Astrocyte (in vitro differentiated cells and primary cell): ENCODE measurements around the gene HMGXB3. TPM values are rescaled to one million over a fixed set of nuclear protein-coding genes. Genes with fewer than 3 reads are reported as not detected.

Source experiments
- DNase-seq: peaks from one replicate; pipeline ENCODE4 v3.0.0-alpha.2; 2010; ENCODE audit warnings: low read depth
- FAIRE-seq: peaks from 2 replicates; lab custom pipeline; 2011; peaks lifted over from hg19 to GRCh38; lab: Jason Lieb, UNC
- H2AFZ ChIP-seq: 2 replicates; pipeline ENCODE4 v1.6.0; 2012; ENCODE audit warnings: low read depth, low read length, inconsistent platforms
- H3K27ac ChIP-seq: 2 replicates; pipeline ENCODE4 v1.5.1; 2011; ENCODE audit warnings: low read depth, low read length, inconsistent platforms
- H3K27me3 ChIP-seq: 2 replicates; pipeline ENCODE4 v1.6.0; 2011; ENCODE audit warnings: low read length, inconsistent platforms; ENCODE audit not compliant: insufficient read depth
- H3K36me3 ChIP-seq: 2 replicates; pipeline ENCODE4 v1.5.1; 2011; ENCODE audit warnings: low read length, inconsistent platforms; ENCODE audit not compliant: insufficient read depth
- H3K4me1 ChIP-seq: 2 replicates; pipeline ENCODE4 v1.5.1; 2011; ENCODE audit warnings: low read length, inconsistent platforms; ENCODE audit not compliant: insufficient read depth
- H3K4me2 ChIP-seq: 2 replicates; pipeline ENCODE4 v1.6.0; 2012; ENCODE audit warnings: low read length, inconsistent platforms
- H3K4me3 ChIP-seq: 2 replicates; pipeline ENCODE4 v1.5.1; 2011; ENCODE audit warnings: low read depth, mild to moderate bottlenecking, low read length, inconsistent platforms; ENCODE audit not compliant: insufficient read depth
- H3K79me2 ChIP-seq: 2 replicates; pipeline ENCODE4 v1.6.0; 2012; ENCODE audit warnings: mild to moderate bottlenecking, low read length, inconsistent platforms; ENCODE audit not compliant: insufficient read depth
- H3K9ac ChIP-seq: 2 replicates; pipeline ENCODE4 v1.6.0; 2012; ENCODE audit warnings: mild to moderate bottlenecking, low read length, inconsistent platforms
- H3K9me3 ChIP-seq: 2 replicates; pipeline ENCODE4 v1.5.1; 2012; ENCODE audit warnings: low read depth, mild to moderate bottlenecking, low read length, inconsistent platforms; ENCODE audit not compliant: insufficient read depth
- H4K20me1 ChIP-seq: 2 replicates; pipeline ENCODE4 v1.6.0; 2012; ENCODE audit warnings: low read length, inconsistent platforms; ENCODE audit not compliant: insufficient read depth
- H3K27ac Mint-ChIP-seq: one replicate; pipeline ENCODE4 v1.8.0; 2021; ENCODE audit warnings: mild to moderate bottlenecking, mixed read lengths; ENCODE audit not compliant: unreplicated experiment
- H3K27me3 Mint-ChIP-seq: one replicate; pipeline ENCODE4 v1.8.0; 2021; ENCODE audit warnings: low read depth, mixed read lengths; ENCODE audit not compliant: unreplicated experiment
- H3K36me3 Mint-ChIP-seq: one replicate; pipeline ENCODE4 v1.8.0; 2021; ENCODE audit warnings: low read depth, mixed read lengths; ENCODE audit not compliant: unreplicated experiment
- H3K4me1 Mint-ChIP-seq: one replicate; pipeline ENCODE4 v1.8.0; 2021; ENCODE audit warnings: low read depth, mixed read lengths; ENCODE audit not compliant: unreplicated experiment
- H3K4me3 Mint-ChIP-seq: one replicate; pipeline ENCODE4 v1.8.0; 2021; ENCODE audit warnings: mild to moderate bottlenecking, moderate library complexity, mixed read lengths; ENCODE audit not compliant: unreplicated experiment
- H3K9me3 Mint-ChIP-seq: one replicate; pipeline ENCODE4 v1.8.0; 2021; ENCODE audit warnings: mild to moderate bottlenecking, mixed read lengths; ENCODE audit not compliant: unreplicated experiment
- CTCF ChIP-seq: IDR thresholded peaks from 2 replicates; pipeline ENCODE4 v1.5.1; 2011; ENCODE audit warnings: low read depth, mild to moderate bottlenecking, inconsistent platforms, low read length, moderate library complexity; ENCODE audit not compliant: insufficient read depth
- EZH2 ChIP-seq: IDR thresholded peaks from 2 replicates; pipeline ENCODE4 v1.6.1; 2012; ENCODE audit warnings: mild to moderate bottlenecking, low read length, inconsistent platforms; ENCODE audit not compliant: insufficient read depth
- total RNA-seq: library from RNA; stranded (reverse); gene quantifications from 2 replicates; pipeline ENCODE4 v1.2.1, GENCODE V29; 2021

HMGXB3 gene
- total RNA-seq, 1 donor from 2014 or later, result 58.1 TPM

GRCh38 chr5:150052226-150052955 lies 51.9 kb downstream of the HMGXB3 start:
- Mint-ChIP-seq H3K27ac (peak overlapping the region; percentile 84), H3K9me3 (no peaks in the 10 kb centered on the region), H3K36me3 (peaks cover 54% of the 10 kb centered on the region), H3K27me3 (no peaks in the 10 kb centered on the region), H3K4me1 (peaks cover 28% of the 10 kb centered on the region), H3K4me3 (no peak overlapping the region)
- Histone ChIP-seq H3K27me3 (no peaks in the 10 kb centered on the region), H4K20me1 (no peaks in the 10 kb centered on the region), H3K9me3 (no peaks in the 10 kb centered on the region), H3K36me3 (peaks cover 50% of the 10 kb centered on the region), H3K4me3 (no peak overlapping the region), H3K9ac (peak overlapping the region; percentile 39), H3K4me1 (peaks cover 32% of the 10 kb centered on the region), H2AFZ (no peak overlapping the region), H3K27ac (peak overlapping the region; percentile 71), H3K4me2 (peak overlapping the region; percentile 49), H3K79me2 (peaks cover 5% of the 10 kb centered on the region)
- DNase-seq, result no peak
- TF ChIP-seq CTCF, result no peak
- FAIRE-seq, result no peak

- Mint-ChIP-seq H3K27me3 (no peaks in the 10 kb centered on the region), H3K9me3 (no peaks in the 10 kb centered on the region), H3K4me1 (peaks cover 34% of the 10 kb centered on the region), H3K36me3 (peaks cover 52% of the 10 kb centered on the region), H3K4me3 (no peak overlapping the region), H3K27ac (peak overlapping the region; percentile 81)
- Histone ChIP-seq H3K4me2 (peak overlapping the region; percentile 49), H3K27me3 (no peaks in the 10 kb centered on the region), H4K20me1 (no peaks in the 10 kb centered on the region), H3K4me1 (peaks cover 36% of the 10 kb centered on the region), H3K4me3 (no peak overlapping the region), H3K9me3 (no peaks in the 10 kb centered on the region), H3K36me3 (peaks cover 42% of the 10 kb centered on the region), H3K9ac (peak overlapping the region; percentile 39), H3K27ac (peak overlapping the region; percentile 71), H3K79me2 (no peaks in the 10 kb centered on the region), H2AFZ (no peak overlapping the region)
- no peak for TF ChIP-seq CTCF
- no peak for TF ChIP-seq EZH2
- DNase-seq (peak; percentile 75), FAIRE-seq (peak; percentile 97)
Measured at GRCh38 chr5:150052956-150053712, 52.6 kb downstream of the HMGXB3 start.
